NCI-H82 (cell line): ENCODE results near the gene MACO1.
"Not testable (repeated sequence)": the region's sequence is repeated elsewhere in the genome, so short reads cannot be mapped to it uniquely, and the experiment has no call there.

Source experiments
- DNase-seq: peaks from one replicate; lab custom pipeline; 2025; lab: John Stamatoyannopoulos, UW

Gene MACO1, protein sequence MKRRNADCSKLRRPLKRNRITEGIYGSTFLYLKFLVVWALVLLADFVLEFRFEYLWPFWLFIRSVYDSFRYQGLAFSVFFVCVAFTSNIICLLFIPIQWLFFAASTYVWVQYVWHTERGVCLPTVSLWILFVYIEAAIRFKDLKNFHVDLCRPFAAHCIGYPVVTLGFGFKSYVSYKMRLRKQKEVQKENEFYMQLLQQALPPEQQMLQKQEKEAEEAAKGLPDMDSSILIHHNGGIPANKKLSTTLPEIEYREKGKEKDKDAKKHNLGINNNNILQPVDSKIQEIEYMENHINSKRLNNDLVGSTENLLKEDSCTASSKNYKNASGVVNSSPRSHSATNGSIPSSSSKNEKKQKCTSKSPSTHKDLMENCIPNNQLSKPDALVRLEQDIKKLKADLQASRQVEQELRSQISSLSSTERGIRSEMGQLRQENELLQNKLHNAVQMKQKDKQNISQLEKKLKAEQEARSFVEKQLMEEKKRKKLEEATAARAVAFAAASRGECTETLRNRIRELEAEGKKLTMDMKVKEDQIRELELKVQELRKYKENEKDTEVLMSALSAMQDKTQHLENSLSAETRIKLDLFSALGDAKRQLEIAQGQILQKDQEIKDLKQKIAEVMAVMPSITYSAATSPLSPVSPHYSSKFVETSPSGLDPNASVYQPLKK

DNA sequence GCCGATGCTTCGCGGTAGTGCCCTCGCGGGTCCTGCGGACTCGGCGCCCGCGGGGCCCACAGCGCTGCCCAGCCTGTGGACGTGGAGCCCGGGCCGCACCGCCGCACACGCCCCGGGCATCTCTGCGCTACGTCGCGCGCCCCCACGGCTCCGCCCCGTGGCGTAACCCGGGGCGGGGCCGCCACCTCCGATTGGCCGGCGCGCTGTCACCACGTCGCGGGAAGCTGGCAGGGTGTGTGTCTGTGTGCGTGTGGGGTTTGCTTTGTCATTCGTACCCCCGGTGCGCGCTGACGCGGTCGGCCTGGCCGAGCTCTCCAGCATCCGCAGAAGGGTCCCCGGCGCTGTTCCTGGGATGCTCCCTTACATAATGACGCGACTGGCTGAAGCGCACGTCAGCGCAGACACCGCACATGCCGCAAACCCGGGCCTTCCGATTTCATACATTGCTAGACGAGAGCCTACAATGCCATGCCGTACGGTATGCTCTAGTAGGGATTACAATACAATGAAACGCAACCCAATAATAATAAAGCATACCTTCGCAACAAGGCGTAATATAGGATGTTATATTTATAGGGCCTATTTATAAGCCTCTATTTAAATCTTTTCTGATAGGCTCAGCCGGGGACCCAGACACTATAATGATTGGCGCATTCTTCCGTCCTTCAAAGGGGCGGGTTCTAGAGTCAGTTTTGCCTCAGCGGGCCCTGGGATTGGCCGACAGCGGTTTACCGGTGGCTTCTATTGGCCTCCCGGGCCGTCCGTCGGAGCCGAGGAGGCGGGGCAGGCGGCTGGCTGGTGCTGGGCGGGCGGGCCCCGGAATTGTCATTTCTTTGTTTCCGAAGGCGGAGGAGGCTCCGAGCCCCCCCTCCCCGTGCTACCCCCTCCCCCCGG, at the start of gene MACO1:
TSS of gene MACO1 (plus strand) at position 825 of the 894 bp plus-strand sequence. CDS start 202 bp downstream, outside the sequence.
- peak; percentile 99 for DNase-seq

DNA sequence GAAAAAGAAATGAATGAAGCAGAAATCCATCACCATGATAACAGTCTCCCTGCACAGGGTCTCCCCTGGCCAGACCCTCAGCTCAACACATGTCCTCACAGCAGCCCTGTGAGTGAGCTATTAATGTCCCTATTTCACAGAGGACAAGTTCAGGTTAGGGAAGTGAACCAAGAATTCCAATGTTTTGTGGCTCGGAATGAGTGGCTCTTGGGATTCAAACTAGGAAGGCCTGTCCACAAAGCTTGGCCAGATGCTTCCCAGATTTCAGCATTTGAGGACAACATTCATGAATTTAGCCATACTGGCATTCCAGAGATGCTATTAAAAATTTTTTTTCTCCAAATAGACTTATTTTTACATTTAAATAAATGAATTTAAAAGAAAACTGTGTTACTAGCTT, 48.2 kb upstream of the MACO1 start:
- DNase-seq: not testable (repeated sequence)

DNA sequence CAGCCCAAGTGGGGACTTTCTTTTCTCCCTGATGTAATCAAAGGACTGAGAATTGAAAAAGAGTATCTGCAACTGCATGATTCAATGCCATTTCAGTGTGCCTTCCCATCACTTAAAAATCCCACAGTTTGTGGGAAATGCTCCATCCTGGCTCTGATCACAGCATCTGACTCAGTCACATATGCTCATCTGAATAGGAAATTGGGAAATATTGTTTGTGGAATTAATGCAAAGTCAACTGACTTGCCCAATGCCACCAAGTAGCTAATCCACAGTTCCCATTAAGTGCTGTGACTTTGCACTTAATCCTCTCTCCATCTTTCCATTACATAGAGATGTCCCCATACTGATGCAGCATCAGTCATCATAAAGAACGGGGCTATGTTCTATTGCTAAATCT, 47.6 kb upstream of the MACO1 start:
- DNase-seq: not testable (repeated sequence)

DNA sequence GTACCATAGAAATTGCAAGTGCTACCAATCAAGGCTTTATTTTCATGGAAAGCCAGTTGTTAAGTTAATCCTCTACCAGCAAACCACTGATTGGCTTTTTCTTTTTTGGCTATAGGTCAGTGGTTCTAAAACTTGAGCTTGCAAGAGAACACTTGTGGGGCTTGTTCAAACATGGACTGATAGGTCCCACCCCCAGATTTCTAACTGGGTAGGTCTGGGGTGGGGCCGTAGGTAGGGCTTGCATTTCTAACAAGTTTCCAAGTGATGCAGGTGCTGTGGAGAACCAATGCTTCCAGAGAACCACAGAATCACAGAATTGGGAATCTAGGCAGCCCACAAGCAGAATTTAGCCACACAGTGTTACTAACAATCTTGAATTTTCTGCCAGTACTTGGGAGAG, 46.8 kb upstream of the MACO1 start:
- DNase-seq: not testable (repeated sequence)

- DNase-seq: not testable (repeated sequence)
Observed at GRCh38 chr1:25387096-25387495, 43.6 kb upstream of the MACO1 start.

DNA sequence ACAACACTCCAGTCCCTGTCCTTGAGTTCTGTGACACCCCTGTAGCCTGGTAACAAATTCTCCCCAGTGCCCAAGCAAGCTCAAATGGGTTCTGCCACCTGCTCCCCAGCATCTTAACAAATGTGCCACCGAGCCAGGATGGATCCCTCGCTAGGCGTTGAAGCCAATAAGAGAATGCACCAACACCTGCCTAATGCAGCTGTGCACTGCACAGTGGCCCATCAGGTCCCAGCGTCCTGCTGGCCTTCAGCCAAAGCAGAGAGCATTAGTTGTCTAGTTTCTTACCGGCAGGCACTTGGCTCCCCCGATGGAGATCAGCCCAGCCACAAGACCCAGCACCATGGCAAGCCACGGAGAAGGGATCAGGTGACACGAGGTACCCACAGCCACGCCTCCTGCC, 42.0 kb upstream of the MACO1 start:
- peak; percentile 38 for DNase-seq

GRCh38 chr1:25389721-25390120, 41.0 kb upstream of the MACO1 start:
- DNase-seq: not testable (repeated sequence)

DNA sequence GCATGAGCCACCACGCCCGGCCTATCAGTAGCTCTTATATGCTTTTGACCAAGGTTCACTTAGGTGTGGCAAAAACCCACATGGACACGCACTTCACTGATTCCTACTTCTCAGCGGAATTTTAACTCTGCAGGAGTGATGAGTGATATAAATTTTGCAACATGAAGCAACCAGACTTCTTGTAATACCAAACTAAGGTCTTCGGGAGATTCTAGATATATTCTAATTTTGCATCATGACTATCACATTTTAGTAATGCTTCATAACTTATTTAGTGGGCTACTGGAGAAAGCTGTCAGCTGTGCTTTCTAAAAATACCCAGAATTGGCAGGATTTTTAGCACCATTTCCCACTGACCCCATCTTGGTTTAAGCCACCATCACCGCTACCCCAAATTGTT, 37.9 kb upstream of the MACO1 start:
- DNase-seq: no peak

- DNase-seq: not testable (repeated sequence)
Observed at GRCh38 chr1:25397549-25397948, 33.1 kb upstream of the MACO1 start.

GRCh38 chr1:25398079-25398478, 32.6 kb upstream of the MACO1 start:
- DNase-seq: not testable (repeated sequence)

GRCh38 chr1:25402947-25403803, 27.5 kb upstream of the MACO1 start:
- DNase-seq: peak; percentile 49

DNA sequence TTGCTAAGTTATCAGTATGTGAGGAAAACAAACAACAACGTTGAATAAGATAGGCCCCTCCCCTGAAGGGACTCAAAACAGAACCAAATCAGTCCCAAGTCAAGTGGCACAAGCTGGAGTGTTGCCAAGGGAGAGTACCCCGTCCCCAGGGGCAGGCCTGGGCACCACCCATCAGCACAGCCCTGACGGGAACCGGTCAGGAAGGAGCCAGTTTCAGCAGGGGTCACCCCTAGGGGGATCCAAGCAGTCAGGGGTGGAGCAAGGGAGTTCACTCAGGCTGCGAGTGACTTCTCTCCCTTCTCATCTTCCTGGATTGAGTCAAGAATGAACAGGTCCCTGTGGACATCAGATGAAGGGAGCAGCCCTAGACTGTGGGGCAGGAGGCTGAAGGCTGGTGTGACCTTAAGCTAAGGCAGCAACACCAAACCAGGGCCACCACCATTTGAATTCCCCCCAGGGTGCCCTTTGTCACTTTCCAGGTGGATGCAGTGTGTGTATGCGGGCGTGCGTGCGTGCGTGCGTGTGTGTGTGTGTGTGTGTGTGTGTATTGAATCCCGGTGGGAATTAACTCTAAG, 24.9 kb upstream of the MACO1 start:
- DNase-seq: peak; percentile 16

- peak; percentile 96 for DNase-seq
Observed at GRCh38 chr1:25409641-25410427, 20.9 kb upstream of the MACO1 start.

GRCh38 chr1:25412872-25413623, 17.6 kb upstream of the MACO1 start:
- not testable (repeated sequence) for DNase-seq

- not testable (repeated sequence) for DNase-seq
Observed at GRCh38 chr1:25414157-25414556, 16.5 kb upstream of the MACO1 start.

DNA sequence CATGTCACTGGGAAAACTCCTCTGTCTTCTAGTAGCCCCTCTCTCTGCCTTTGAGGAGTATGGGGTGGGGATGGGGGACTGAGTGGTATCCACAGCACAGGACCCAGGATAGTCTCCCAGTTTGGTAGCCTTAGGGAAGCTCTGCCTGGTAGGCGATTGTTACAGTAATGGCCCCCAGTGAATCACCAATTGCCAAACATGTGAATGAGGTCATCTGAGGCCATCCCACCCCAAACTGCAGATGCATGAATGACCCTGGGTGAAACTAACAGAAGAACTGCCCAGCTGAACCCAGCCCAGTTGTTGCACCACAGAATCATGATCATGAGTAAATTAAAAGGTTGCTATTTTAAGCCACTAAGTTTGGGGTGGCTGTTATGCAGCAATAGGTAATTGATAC, 16.1 kb upstream of the MACO1 start:
- DNase-seq: not testable (repeated sequence)

GRCh38 chr1:25417280-25417679, 13.4 kb upstream of the MACO1 start:
- DNase-seq: not testable (repeated sequence)

DNA sequence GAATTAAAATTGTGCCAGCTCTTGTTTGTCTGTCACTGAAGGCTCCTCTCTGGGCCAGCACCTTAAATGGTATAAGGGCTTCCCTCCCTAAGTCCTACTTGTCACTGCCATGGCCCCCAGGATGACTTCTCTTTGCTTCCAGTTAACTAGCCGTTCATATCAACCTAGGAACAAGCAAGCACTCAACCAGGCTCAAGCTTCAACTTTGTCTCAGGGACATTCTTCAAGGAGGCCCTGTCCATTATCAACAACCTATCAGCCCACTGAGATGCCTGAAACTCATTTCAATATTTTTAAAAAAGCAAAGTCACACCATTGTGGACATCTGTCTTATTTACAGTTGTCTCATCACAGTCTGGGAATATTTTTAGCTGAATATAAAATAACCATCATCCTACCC, 11.4 kb upstream of the MACO1 start:
- DNase-seq: not testable (repeated sequence)

GRCh38 chr1:25420715-25421114, 10.0 kb upstream of the MACO1 start, which contains the start of gene RHCE:
Gene RHCE (minus strand): TSS chr1:25420825. CDS start chr1:25420786, 39 bp downstream.
- not testable (repeated sequence) for DNase-seq
